DOHH2 (cell line): Measurements from ENCODE around the gene MRPS25.

ENCODE experiments used
- H3F3A ChIP-seq: fragments of 200-600 bp; sonication (generic), shearing (Covaris generic); 2 replicates; pipeline ENCODE4 v1.6.0; 2016; ENCODE audit warnings: antibody characterized with exemption, mild to moderate bottlenecking; ENCODE audit not compliant: control insufficient read depth, insufficient read depth
- H3K27ac ChIP-seq: fragments of 200-600 bp; sonication (generic); 2 replicates; pipeline ENCODE4 v1.5.1; 2014; ENCODE audit warnings: low read depth, mild to moderate bottlenecking, low read length, moderate library complexity
- H3K27me3 ChIP-seq: fragments of 200-600 bp; sonication (generic); 2 replicates; pipeline ENCODE4 v1.6.1; 2014; ENCODE audit warnings: mild to moderate bottlenecking, low read length, mixed read lengths; ENCODE audit not compliant: control insufficient read depth
- H3K36me3 ChIP-seq: fragments of 200-600 bp; sonication (generic); 2 replicates; pipeline ENCODE4 v1.6.1; 2014; ENCODE audit warnings: mild to moderate bottlenecking, low read length, moderate library complexity, mixed read lengths; ENCODE audit not compliant: control insufficient read depth
- H3K4me1 ChIP-seq: fragments of 200-600 bp; sonication (generic); 2 replicates; pipeline ENCODE4 v1.6.1; 2014; ENCODE audit warnings: mild to moderate bottlenecking, low read length, mixed read lengths; ENCODE audit not compliant: control insufficient read depth
- H3K4me2 ChIP-seq: fragments of 200-600 bp; sonication (generic); 2 replicates; pipeline ENCODE4 v1.6.0; 2014; ENCODE audit warnings: mild to moderate bottlenecking, low read length, moderate library complexity
- H3K4me3 ChIP-seq: fragments of 200-600 bp; sonication (generic); 2 replicates; pipeline ENCODE4 v1.5.1; 2014; ENCODE audit warnings: mild to moderate bottlenecking, low read length, mixed read lengths
- H3K79me2 ChIP-seq: fragments of 200-600 bp; sonication (generic); 2 replicates; pipeline ENCODE4 v1.6.1; 2014; ENCODE audit warnings: mild to moderate bottlenecking, low read length, mixed read lengths; ENCODE audit not compliant: control insufficient read depth
- H3K9me2 ChIP-seq: fragments of 200-600 bp; sonication (generic); replicated peaks from 2 replicates; pipeline ENCODE4 v1.6.1; 2014; ENCODE audit warnings: mild to moderate bottlenecking, low read length, mixed read lengths; ENCODE audit not compliant: control insufficient read depth
- H3K9me3 ChIP-seq: fragments of 200-600 bp; sonication (generic); 2 replicates; pipeline ENCODE4 v1.6.1; 2014; ENCODE audit warnings: antibody characterized with exemption, low read length, mixed read lengths; ENCODE audit not compliant: control insufficient read depth, insufficient read depth
- H4K20me1 ChIP-seq: fragments of 200-600 bp; sonication (generic); 2 replicates; pipeline ENCODE4 v1.6.0; 2014; ENCODE audit warnings: low read depth, mild to moderate bottlenecking, antibody characterized with exemption, low read length, moderate library complexity; ENCODE audit not compliant: control insufficient read depth, insufficient read depth
- CTCF ChIP-seq: fragments of 200-600 bp; sonication (generic); IDR thresholded peaks from one replicate; pipeline ENCODE4 v1.5.1; 2014; ENCODE audit warnings: antibody characterized with exemption, mild to moderate bottlenecking, low read depth, low read length; ENCODE audit not compliant: poor library complexity, severe bottlenecking
- EZH2phosphoT487 ChIP-seq: fragments of 200-600 bp; sonication (generic); IDR thresholded peaks from 2 replicates; pipeline ENCODE4 v1.6.1; 2017; ENCODE audit warnings: borderline replicate concordance, mild to moderate bottlenecking, antibody characterized with exemption, low read length, moderate library complexity, mixed read lengths

The MRPS25 gene

DNA sequence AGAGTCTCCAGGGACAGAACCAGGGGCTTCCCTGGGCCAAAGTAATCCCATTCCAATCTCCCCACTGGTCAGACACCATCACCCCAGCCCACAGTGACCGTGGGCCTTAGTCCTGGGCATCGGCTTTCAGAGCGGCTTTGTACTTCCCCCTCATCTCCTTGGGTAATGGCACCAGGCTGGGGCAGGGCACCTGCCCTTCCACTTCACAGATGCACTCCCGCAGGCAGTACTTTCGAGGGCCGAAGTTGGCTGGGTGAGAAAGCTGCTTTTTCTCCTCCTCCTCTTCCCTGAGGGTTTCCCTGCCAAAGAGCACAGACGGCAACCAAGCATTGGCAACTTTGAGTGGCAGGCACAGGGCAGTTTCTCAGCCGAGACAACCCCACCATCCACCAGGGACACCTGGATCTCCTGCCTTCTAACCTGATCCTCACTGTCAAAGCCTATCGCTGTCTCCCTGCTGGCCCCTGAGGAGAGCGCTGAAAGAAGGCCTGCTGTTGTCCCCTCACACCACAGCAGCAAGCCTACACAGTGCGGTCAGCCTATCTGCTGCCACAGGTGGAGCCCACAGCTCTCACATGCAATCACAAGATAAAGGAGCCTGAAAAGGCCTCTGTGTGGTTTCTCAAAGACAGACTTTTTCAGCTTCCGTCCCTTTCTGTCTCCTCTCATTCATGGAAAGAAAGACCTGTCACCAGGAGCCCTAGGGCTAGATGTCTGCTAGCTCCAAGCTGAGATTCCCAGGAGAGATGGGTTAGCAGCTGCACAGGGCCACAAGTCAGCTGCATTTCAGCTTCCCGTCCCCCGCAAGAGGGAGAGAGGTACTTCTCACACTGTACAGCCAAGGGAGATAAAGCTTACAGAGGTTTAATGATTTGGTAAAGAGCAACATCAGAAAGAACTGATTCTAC lies 12.5 kb downstream of the MRPS25 start:
- H3K4me3 ChIP-seq, result no peak overlapping the region
- peaks cover 41% of the 10 kb centered on the region for H3F3A ChIP-seq
- H3K27me3 ChIP-seq, result no peaks in the 10 kb centered on the region
- TF ChIP-seq EZH2phosphoT487, result no peak
- TF ChIP-seq CTCF, result no peak
- no peaks in the 10 kb centered on the region for H3K9me3 ChIP-seq
- H3K4me2 ChIP-seq, result peak overlapping the region; percentile 64; the same call in 1 of the 2 replicates
- H3K79me2 ChIP-seq, result peaks cover 89% of the 10 kb centered on the region
- peak overlapping the region; percentile 80; the same call in 1 of the 2 replicates for H3K27ac ChIP-seq
- no peaks in the 10 kb centered on the region for H3K9me2 ChIP-seq
- peaks cover 94% of the 10 kb centered on the region for H3K36me3 ChIP-seq
- H4K20me1 ChIP-seq, result peaks cover 29% of the 10 kb centered on the region
- peaks cover 63% of the 10 kb centered on the region for H3K4me1 ChIP-seq

- Histone ChIP-seq H3K4me2 (peak overlapping the region; percentile 64), H4K20me1 (peaks cover 29% of the 10 kb centered on the region), H3K79me2 (peaks cover 78% of the 10 kb centered on the region), H3K27me3 (no peaks in the 10 kb centered on the region), H3F3A (peaks cover 41% of the 10 kb centered on the region), H3K9me2 (no peaks in the 10 kb centered on the region), H3K4me1 (peaks cover 57% of the 10 kb centered on the region), H3K27ac (peak overlapping the region; percentile 80), H3K36me3 (peaks cover 94% of the 10 kb centered on the region), H3K9me3 (no peaks in the 10 kb centered on the region), H3K4me3 (peak overlapping the region; percentile 40)
- peak; percentile 90 for TF ChIP-seq CTCF
- no peak for TF ChIP-seq EZH2phosphoT487
Observed at GRCh38 chr3:15051531-15051930, 13.6 kb downstream of the MRPS25 start.

DNA sequence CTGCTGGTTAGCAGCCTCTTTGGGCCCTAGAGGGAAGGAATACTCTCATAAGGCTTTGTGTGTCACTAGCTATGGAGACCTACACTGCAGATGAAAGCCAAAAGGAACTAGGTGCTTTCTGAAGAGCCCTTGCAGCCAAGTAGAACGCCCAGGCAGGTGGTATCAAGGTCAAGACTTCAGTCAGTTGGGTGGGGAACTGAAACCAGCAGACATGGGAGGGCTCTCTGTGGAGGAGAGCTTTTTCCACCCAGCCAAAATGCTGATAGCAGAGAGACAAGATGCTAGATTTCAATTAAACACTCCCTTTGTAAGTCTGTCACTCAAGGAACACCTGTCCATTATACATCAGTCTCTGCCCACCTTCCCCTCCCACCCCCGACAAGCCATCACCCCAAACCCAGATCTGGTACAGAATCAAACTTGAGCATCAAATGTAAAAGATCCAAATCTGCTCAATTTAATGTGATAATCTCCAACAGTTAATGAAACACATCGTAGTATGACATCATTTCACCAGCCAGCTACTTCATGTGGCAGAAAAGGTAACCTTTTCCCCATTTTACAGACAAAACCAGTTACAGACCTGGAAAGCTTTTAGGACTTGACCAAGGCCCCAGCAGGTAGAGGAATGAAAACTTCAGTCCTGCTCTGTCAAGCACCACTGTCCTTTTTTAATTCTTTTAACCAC lies 14.6 kb downstream of the MRPS25 start:
- H3K79me2 ChIP-seq, result peaks cover 68% of the 10 kb centered on the region
- H4K20me1 ChIP-seq, result peaks cover 29% of the 10 kb centered on the region
- H3K27me3 ChIP-seq, result no peaks in the 10 kb centered on the region
- peak overlapping the region; percentile 64 for H3K4me2 ChIP-seq
- TF ChIP-seq CTCF (no peak), EZH2phosphoT487 (no peak)
- no peaks in the 10 kb centered on the region for H3K9me2 ChIP-seq
- H3K9me3 ChIP-seq, result no peaks in the 10 kb centered on the region
- peak overlapping the region; percentile 80 for H3K27ac ChIP-seq
- peak overlapping the region; percentile 47 for H3K4me3 ChIP-seq
- H3K36me3 ChIP-seq, result peaks cover 96% of the 10 kb centered on the region
- peaks cover 41% of the 10 kb centered on the region for H3F3A ChIP-seq
- H3K4me1 ChIP-seq, result peaks cover 48% of the 10 kb centered on the region
